ENCODE data around the gene EVI5L.

DNA sequence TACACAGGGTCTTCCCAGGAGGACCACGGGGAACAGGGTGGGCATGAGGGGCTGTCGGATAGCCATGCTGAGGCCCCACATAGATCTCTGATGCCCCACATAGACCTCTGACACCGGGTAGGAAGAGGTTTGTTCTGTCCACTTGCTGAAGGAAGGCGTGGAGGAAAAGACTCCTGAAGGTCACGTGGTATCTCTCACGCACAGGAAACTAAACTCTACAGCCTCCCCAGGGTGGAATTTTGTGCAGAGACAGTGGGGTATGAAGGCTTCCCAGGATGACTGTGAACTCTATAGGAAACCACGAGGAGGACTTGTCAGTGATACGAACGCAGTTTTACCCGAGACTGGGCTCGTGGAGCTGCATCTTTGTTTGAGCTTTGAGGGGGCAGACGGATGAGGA lies 2.8 kb downstream of the EVI5L start:
- TF ChIP-seq RAD21 (IDR thresholded peaks at IDR 0.05 in 1 of 2, conservative IDR thresholded peaks at IDR 0.05 in 1 of 2; ENCODE audit: low read depth in 2 of 2, low read length in 2 of 2) (no peak), SIRT6 (IDR thresholded peaks at IDR 0.05; ENCODE audit: low read length) (no peak), POLR2A (IDR thresholded peaks at IDR 0.05; ENCODE audit: control extremely low read depth in 1 of 2, low read depth in 2 of 2, low read length in 2 of 2) (no peak), EZH2 (IDR thresholded peaks at IDR 0.05; ENCODE audit: low read depth, low read length, severe bottlenecking) (no peak), RBBP5 (IDR thresholded peaks at IDR 0.05; ENCODE audit: borderline replicate concordance, low read depth, low read length) (no peak), YY1 (IDR thresholded peaks at IDR 0.05; ENCODE audit: low read depth, low read length) (no peak), ZNF274 (IDR thresholded peaks at IDR 0.05; ENCODE audit: borderline replicate concordance, extremely low read depth, low read length) (no peak), BRCA1 (IDR thresholded peaks at IDR 0.05; ENCODE audit: low read depth, low read length) (no peak), MAFK (IDR thresholded peaks at IDR 0.05; ENCODE audit: low read depth, low read length) (no peak), EP300 (IDR thresholded peaks at IDR 0.05; ENCODE audit: borderline replicate concordance in 1 of 2, low read depth in 2 of 2, low read length in 2 of 2) (no peak), RXRA (IDR thresholded peaks at IDR 0.05; ENCODE audit: insufficient read depth, low read depth, low read length) (no peak)
- TF ChIP-seq, protein P1, sequence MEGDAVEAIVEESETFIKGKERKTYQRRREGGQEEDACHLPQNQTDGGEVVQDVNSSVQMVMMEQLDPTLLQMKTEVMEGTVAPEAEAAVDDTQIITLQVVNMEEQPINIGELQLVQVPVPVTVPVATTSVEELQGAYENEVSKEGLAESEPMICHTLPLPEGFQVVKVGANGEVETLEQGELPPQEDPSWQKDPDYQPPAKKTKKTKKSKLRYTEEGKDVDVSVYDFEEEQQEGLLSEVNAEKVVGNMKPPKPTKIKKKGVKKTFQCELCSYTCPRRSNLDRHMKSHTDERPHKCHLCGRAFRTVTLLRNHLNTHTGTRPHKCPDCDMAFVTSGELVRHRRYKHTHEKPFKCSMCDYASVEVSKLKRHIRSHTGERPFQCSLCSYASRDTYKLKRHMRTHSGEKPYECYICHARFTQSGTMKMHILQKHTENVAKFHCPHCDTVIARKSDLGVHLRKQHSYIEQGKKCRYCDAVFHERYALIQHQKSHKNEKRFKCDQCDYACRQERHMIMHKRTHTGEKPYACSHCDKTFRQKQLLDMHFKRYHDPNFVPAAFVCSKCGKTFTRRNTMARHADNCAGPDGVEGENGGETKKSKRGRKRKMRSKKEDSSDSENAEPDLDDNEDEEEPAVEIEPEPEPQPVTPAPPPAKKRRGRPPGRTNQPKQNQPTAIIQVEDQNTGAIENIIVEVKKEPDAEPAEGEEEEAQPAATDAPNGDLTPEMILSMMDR (IDR thresholded peaks at IDR 0.05; ENCODE audit: control extremely low read depth in 1 of 3, insufficient read depth in 1 of 3, low read depth in 1 of 3, low read length in 3 of 3) = no peak
- TF ChIP-seq, protein P2, sequence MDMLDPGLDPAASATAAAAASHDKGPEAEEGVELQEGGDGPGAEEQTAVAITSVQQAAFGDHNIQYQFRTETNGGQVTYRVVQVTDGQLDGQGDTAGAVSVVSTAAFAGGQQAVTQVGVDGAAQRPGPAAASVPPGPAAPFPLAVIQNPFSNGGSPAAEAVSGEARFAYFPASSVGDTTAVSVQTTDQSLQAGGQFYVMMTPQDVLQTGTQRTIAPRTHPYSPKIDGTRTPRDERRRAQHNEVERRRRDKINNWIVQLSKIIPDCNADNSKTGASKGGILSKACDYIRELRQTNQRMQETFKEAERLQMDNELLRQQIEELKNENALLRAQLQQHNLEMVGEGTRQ (IDR thresholded peaks at IDR 0.05; ENCODE audit: low read length) = no peak
